ENCODE measurements around the gene GRK1.
A peak's percentile ranks its signal among the peaks of the same experiment; 100 is the strongest.
"Not testable (repeated sequence)": the region's sequence is repeated elsewhere in the genome, so short reads cannot be mapped to it uniquely, and the experiment has no call there.

The GRK1 gene

GRCh38 chr13:113751491-113751890 is 84.5 kb downstream of the GRK1 start:
- Histone ChIP-seq H3K36me3 (ENCODE audit: insufficient read depth, low read length) (no peaks in the 10 kb centered on the region), H3K9me3 (ENCODE audit: low read depth, low read length) (no peaks in the 10 kb centered on the region)

DNA sequence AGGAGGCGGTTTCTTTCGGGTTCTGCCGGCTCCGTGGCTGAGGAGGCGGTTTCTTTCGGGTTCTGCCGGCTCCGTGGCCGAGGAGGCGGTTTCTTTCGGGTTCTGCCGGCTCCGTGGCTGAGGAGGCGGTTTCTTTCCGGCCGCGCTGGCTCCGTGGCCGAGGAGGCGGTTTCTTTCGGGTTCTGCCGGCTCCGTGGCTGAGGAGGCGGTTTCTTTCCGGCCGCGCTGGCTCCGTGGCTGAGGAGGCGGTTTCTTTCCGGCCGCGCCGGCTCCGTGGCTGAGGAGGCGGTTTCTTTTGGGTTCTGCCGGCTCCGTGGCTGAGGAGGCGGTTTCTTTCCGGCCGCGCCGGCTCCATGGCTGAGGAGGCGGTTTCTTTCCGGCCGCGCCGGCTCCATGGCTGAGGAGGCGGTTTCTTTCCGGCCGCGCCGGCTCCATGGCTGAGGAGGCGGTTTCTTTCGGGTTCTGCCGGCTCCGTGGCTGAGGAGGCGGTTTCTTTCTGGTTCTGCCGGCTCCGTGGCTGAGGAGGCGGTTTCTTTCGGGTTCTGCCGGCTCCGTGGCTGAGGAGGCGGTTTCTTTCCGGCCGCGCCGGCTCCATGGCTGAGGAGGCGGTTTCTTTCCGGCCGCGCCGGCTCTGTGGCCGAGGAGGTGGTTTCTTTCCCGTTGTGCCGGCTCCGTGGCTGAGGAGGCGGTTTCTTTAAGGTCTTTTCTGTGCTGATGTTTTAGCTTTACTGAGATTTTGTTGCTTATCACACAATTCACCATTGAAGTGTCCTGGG is 85.4 kb downstream of the GRK1 start:
- not testable (repeated sequence) for H3K27ac ChIP-seq; H3K36me3 ChIP-seq (ENCODE audit: insufficient read depth, low read length); H3K9ac ChIP-seq (ENCODE audit: insufficient read length); DNase-seq (ENCODE audit: low read depth, low spot score); H3K9me3 ChIP-seq (ENCODE audit: low read depth, low read length); H3K4me3 ChIP-seq

More at GRCh38 chr13:113751491-113751890, 84.5 kb downstream of the GRK1 start:
- Histone ChIP-seq H3K4me3 (no peak overlapping the region), H3K9ac (ENCODE audit: insufficient read length) (no peak overlapping the region), H3K27ac (no peak overlapping the region)
- no peak for TF ChIP-seq FOXP2 (optimal IDR thresholded peaks at IDR 0.05; ENCODE audit: control extremely low read depth, extremely low read length, insufficient read depth)
- TF ChIP-seq POLR2AphosphoS5 (IDR thresholded peaks at IDR 0.05; ENCODE audit: borderline replicate concordance, low read depth, low read length) = no peak
- no peak for TF ChIP-seq EZH2 (IDR thresholded peaks at IDR 0.05)
- DNase-seq (ENCODE audit: low read depth, low spot score) = no peak

DNA sequence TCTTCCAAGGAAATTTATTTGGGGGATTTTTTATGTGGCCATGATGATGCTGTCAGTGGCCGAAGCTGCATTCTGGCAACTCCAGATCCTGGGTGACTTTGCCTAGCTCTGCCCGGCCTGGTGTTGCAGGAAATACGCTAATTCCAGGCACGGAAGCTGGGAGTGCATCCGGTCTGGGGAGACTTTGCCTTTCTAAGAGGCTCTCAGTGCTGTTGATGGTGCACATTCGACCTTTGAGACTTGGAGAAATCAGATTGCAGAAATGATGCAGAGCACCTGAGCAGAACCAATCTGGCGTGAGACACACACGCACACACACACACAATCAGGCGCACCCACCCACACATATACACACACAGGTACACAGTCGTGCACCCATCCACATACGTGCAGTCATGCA is 86.2 kb downstream of the GRK1 start:
- Histone ChIP-seq H3K36me3 (ENCODE audit: insufficient read depth, low read length) (no peaks in the 10 kb centered on the region), H3K9me3 (ENCODE audit: low read depth, low read length) (no peaks in the 10 kb centered on the region), H3K9ac (ENCODE audit: insufficient read length) (no peak overlapping the region), H3K27ac (no peak overlapping the region), H3K4me3 (no peak overlapping the region)
- DNase-seq (ENCODE audit: low read depth, low spot score) = no peak
- TF ChIP-seq EZH2 (IDR thresholded peaks at IDR 0.05) (no peak), POLR2AphosphoS5 (IDR thresholded peaks at IDR 0.05; ENCODE audit: borderline replicate concordance, low read depth, low read length) (no peak), FOXP2 (optimal IDR thresholded peaks at IDR 0.05; ENCODE audit: control extremely low read depth, extremely low read length, insufficient read depth) (no peak)

DNA sequence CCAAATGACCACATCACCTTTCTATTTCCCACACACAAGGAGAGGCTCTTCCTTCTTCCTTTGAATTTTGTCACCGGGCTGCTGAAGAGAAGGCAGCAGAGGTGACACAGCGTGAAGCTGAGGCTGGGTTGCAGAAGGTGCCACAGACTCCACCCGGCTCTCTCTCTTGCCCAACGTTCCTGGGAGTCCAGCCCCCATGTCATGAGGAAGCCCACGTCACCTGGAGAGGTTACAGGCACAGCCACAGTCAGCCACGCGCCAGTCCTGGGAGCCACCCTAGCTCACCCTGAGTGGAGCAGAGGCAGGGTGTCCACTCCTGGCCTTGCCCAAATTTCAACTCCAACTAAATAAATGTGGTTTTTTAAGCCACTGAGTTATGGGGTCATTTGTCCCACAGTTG is 87.2 kb downstream of the GRK1 start:
- Histone ChIP-seq H3K9ac (ENCODE audit: insufficient read length) (no peak overlapping the region), H3K36me3 (ENCODE audit: insufficient read depth, low read length) (no peaks in the 10 kb centered on the region), H3K9me3 (ENCODE audit: low read depth, low read length) (no peaks in the 10 kb centered on the region), H3K4me3 (no peak overlapping the region), H3K27ac (no peak overlapping the region)
- DNase-seq (ENCODE audit: low read depth, low spot score) = no peak
- no peak for TF ChIP-seq POLR2AphosphoS5 (IDR thresholded peaks at IDR 0.05; ENCODE audit: borderline replicate concordance, low read depth, low read length)
- TF ChIP-seq EZH2 (IDR thresholded peaks at IDR 0.05) = no peak
- no peak for TF ChIP-seq FOXP2 (optimal IDR thresholded peaks at IDR 0.05; ENCODE audit: control extremely low read depth, extremely low read length, insufficient read depth)

DNA sequence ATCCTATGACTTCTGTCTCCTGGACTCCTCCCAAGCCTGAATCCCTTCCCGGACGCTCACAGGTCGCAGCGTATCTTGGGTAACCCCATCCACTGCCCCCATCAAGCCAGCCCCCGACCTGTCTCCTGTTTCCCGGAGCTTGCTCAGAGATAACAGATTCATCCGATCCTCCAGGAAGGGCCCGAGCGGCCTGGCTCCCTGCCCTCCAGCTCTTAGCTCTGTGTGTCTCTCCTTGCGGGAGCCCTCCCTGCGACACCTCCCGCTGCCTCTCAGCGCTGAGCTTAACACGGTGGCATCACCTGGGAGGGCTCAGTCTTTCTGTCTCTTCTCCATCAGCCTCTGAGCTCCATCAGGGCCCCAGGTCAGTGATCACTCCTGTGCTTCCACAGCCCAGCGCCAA is 87.7 kb downstream of the GRK1 start:
- Histone ChIP-seq H3K4me3 (no peak overlapping the region), H3K27ac (no peak overlapping the region), H3K36me3 (ENCODE audit: insufficient read depth, low read length) (no peaks in the 10 kb centered on the region), H3K9me3 (ENCODE audit: low read depth, low read length) (no peaks in the 10 kb centered on the region), H3K9ac (ENCODE audit: insufficient read length) (no peak overlapping the region)
- no peak for DNase-seq (ENCODE audit: low read depth, low spot score)
- TF ChIP-seq EZH2 (IDR thresholded peaks at IDR 0.05) = no peak
- no peak for TF ChIP-seq FOXP2 (optimal IDR thresholded peaks at IDR 0.05; ENCODE audit: control extremely low read depth, extremely low read length, insufficient read depth)
- TF ChIP-seq POLR2AphosphoS5 (IDR thresholded peaks at IDR 0.05; ENCODE audit: borderline replicate concordance, low read depth, low read length) = no peak

DNA sequence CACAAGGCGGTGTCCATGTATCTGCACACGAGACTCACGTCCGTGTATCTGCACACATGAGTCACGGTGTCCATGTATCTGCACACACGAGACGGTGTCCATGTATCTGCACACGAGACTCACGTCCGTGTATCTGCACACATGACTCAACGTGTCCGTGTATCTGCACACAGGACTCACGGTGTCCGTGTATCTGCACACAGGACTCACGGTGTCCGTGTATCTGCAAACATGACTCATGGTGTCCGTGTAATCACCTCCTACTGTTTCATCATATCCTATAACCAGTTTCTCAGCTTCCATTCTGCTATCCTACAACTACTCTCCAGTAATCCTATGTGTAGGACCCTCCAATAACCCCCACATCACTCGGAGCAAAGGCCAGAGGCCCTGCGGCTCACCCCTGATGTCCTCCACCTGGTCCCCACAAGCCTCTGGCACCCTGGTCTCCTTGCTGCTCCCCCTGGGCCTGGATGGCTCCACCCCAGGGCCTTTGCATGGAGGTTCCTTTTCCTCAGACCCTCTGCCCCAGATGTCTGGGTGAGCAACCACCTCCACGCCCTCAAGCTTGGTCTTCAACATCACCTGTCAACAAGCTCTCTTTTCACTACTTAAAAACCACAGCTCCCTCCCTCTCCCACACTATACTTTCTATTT is 89.5 kb downstream of the GRK1 start:
- TF ChIP-seq FOXP2 (optimal IDR thresholded peaks at IDR 0.05; ENCODE audit: control extremely low read depth, extremely low read length, insufficient read depth) (no peak), EZH2 (IDR thresholded peaks at IDR 0.05) (no peak), POLR2AphosphoS5 (IDR thresholded peaks at IDR 0.05; ENCODE audit: borderline replicate concordance, low read depth, low read length) (no peak)

GRCh38 chr13:113758651-113759524 is 91.9 kb downstream of the GRK1 start, which contains the start of gene TMEM255B:
TSS of gene TMEM255B (plus strand) at chr13:113759226. CDS start at chr13:113759270, 44 bp downstream.
- Histone ChIP-seq H3K9ac (ENCODE audit: insufficient read length) (peak within 1 kb of the TSS; percentile 46), H3K27ac (no peak within 1 kb of the TSS), H3K9me3 (ENCODE audit: low read depth, low read length) (no peaks in the 10 kb centered on the region), H3K36me3 (ENCODE audit: insufficient read depth, low read length) (no peaks in the 10 kb centered on the region), H3K4me3 (peak within 1 kb of the TSS; percentile 80)
- no peak for DNase-seq (ENCODE audit: low read depth, low spot score)
- no peak for TF ChIP-seq FOXP2 (optimal IDR thresholded peaks at IDR 0.05; ENCODE audit: control extremely low read depth, extremely low read length, insufficient read depth)
- no peak for TF ChIP-seq EZH2 (IDR thresholded peaks at IDR 0.05)
- no peak for TF ChIP-seq POLR2AphosphoS5 (IDR thresholded peaks at IDR 0.05; ENCODE audit: borderline replicate concordance, low read depth, low read length)

More for the DNA sequence above, 89.5 kb downstream of the GRK1 start:
- Histone ChIP-seq H3K9ac (ENCODE audit: insufficient read length) (no peak overlapping the region), H3K27ac (no peak overlapping the region), H3K36me3 (ENCODE audit: insufficient read depth, low read length) (no peaks in the 10 kb centered on the region), H3K9me3 (ENCODE audit: low read depth, low read length) (no peaks in the 10 kb centered on the region), H3K4me3 (no peak overlapping the region)
- DNase-seq (ENCODE audit: low read depth, low spot score) = no peak

- no peak for TF ChIP-seq FOXP2 (optimal IDR thresholded peaks at IDR 0.05; ENCODE audit: control extremely low read depth, extremely low read length, insufficient read depth)
- Histone ChIP-seq H3K9ac (ENCODE audit: insufficient read length) (no peak overlapping the region), H3K4me3 (peak overlapping the region; percentile 80), H3K9me3 (ENCODE audit: low read depth, low read length) (no peaks in the 10 kb centered on the region), H3K27ac (no peak overlapping the region), H3K36me3 (ENCODE audit: insufficient read depth, low read length) (no peaks in the 10 kb centered on the region)
- DNase-seq (ENCODE audit: low read depth, low spot score) = no peak
Observed at GRCh38 chr13:113759525-113760137, 92.6 kb downstream of the GRK1 start.

All from SK-N-MC (cell line).